Kidney (tissue), 14 donors: Measurements from ENCODE around the gene LRRFIP1. TPM values are rescaled to one million over a fixed set of nuclear protein-coding genes. Genes with fewer than 3 reads are reported as not detected.

Experiments used
- DNase-seq, 5 donors: peaks; one replicate each; pipeline ENCODE4 v3.0.0-alpha.2; 2013 to 2020
- FAIRE-seq: peaks from 2 replicates; lab custom pipeline; 2012; peaks lifted over from hg19 to GRCh38; lab: Jason Lieb, UNC
- H3K27ac ChIP-seq, 2 donors: one replicate each; pipeline ENCODE4 v1.7.0; 2013; ENCODE audit warnings: low read depth in 2 of 2, low read length in 2 of 2, inconsistent platforms in 1 of 2
- H3K27me3 ChIP-seq: one replicate; pipeline ENCODE4 v1.7.1; 2013; ENCODE audit warnings: low read length, inconsistent platforms; ENCODE audit not compliant: control insufficient read depth, insufficient read depth
- H3K36me3 ChIP-seq, 3 donors: one replicate each; pipeline versions ENCODE4 v1.7.0 to v1.7.1; 2013; ENCODE audit warnings: low read length in 3 of 3, control low read depth in 1 of 3, inconsistent platforms in 1 of 3; ENCODE audit not compliant: insufficient read depth in 3 of 3, control insufficient read depth in 2 of 3
- H3K4me1 ChIP-seq, 3 donors: one replicate each; pipeline versions ENCODE4 v1.7.0 to v1.7.1; 2013; ENCODE audit warnings: low read length in 3 of 3, inconsistent platforms in 1 of 3, low read depth in 1 of 3; ENCODE audit not compliant: control insufficient read depth in 2 of 3, insufficient read depth in 2 of 3
- H3K4me3 ChIP-seq, 3 donors: one replicate each; pipeline versions ENCODE4 v1.7.0 to v1.8.1; 2013; ENCODE audit warnings: low read length in 3 of 3, control low read depth in 1 of 3, inconsistent platforms in 1 of 3
- H3K9ac ChIP-seq, 3 donors: one replicate each; pipeline versions ENCODE4 v1.7.0 to v1.7.1; 2013; ENCODE audit warnings: low read length in 3 of 3, control low read depth in 1 of 3, inconsistent platforms in 1 of 3
- H3K9me3 ChIP-seq, 3 donors: one replicate each; pipeline versions ENCODE4 v1.7.0 to v1.7.1; 2013; ENCODE audit warnings: low read length in 3 of 3, control low read depth in 1 of 3, inconsistent platforms in 1 of 3; ENCODE audit not compliant: control insufficient read depth in 2 of 3, insufficient read depth in 1 of 3
- CTCF ChIP-seq: IDR thresholded peaks from 3 replicates; pipeline ENCODE4 v1.5.1; 2012; ENCODE audit warnings: mild to moderate bottlenecking, moderate library complexity, borderline replicate concordance; ENCODE audit not compliant: insufficient read depth; ENCODE audit errors: extremely low read depth
- intact Hi-C: fragments of 100-400 bp; cut with DNase I; formaldehyde crosslinking; loops from one replicate; pipeline ENCODE4 v1.11.1; 2022
- polyA plus RNA-seq: library from polyadenylated mRNA; stranded (reverse); fragments of 350-450 nt; fragmentation: Illumina TruSeq; extraction: RNeasy Lipid Tissue Mini Kit (QIAGEN cat#74804); gene quantifications from one replicate; pipeline ENCODE4 v1.2.3, GENCODE V29; 2014; ENCODE audit warnings: low read depth, low replicate concordance; ENCODE audit not compliant: insufficient read depth
- total RNA-seq: library from RNA; stranded (reverse); fragmentation: NEBNext Ultra II Directional; extraction: Animal tissue kit (Norgen Biotek cat#: 25700); gene quantifications from one replicate; pipeline ENCODE4 v1.2.1, GENCODE V29; 2021
- donor health status: control.
- donor health status: control.
- donor health status: control.
- donor health status: control.
- donor health status: control.
- donor health status: DM: yes; HTN: yes; CAD: no.
- donor health status: Normal renal cell carcinoma (clear cell type).

LRRFIP1 gene
- total and polyA plus RNA-seq, 2 donors from 2014 or later, result 39.1 to 204 TPM

- Histone ChIP-seq H3K36me3 (peaks cover 0 to 5% (median 0%) of the 10 kb centered on the region in 3 donors), H3K9me3 (no peaks in the 10 kb centered on the region), H3K27ac (peak overlapping the region; percentile 28 to 52), H3K27me3 (no peaks in the 10 kb centered on the region), H3K9ac (peak overlapping the region in 1 of 3 donors; percentile 20), H3K4me3 (no peak overlapping the region), H3K4me1 (peaks cover 2 to 29% (median 21%) of the 10 kb centered on the region in 3 donors)
- FAIRE-seq, result no peak
- intact Hi-C loops, result no loop called here
- TF ChIP-seq CTCF, result no peak
- DNase-seq, result no peak
Measured at GRCh38 chr2:237708065-237708398, 80.6 kb downstream of the LRRFIP1 start.

DNA sequence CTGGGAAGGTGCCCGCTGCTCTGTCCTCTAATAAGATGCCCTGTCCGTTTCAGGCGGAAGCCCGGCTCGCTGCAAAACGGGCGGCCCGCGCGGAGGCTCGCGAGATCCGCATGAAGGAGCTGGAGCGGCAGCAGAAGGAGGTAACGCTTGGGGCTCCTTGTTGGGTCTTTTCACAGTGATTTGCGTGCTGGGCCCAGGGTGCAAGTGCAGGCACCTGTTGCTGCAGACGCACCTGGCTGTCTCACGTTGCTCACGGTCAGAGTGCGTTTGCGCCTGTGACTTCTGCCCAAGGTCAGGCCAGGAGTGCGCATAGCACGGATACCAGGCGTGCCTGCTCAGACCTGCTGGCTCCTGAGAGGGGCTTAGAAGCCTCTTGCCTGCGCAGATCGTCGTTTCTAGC is 81.1 kb downstream of the LRRFIP1 start:
- Histone ChIP-seq H3K4me1 (peaks cover 0 to 24% (median 17%) of the 10 kb centered on the region in 3 donors), H3K27ac (peak overlapping the region; percentile 36 to 49), H3K9me3 (no peaks in the 10 kb centered on the region), H3K27me3 (no peaks in the 10 kb centered on the region), H3K9ac (no peak overlapping the region), H3K36me3 (peaks cover 0 to 5% (median 0%) of the 10 kb centered on the region in 3 donors), H3K4me3 (no peak overlapping the region)
- intact Hi-C loops, result no loop called here
- TF ChIP-seq CTCF, result no peak
- no peak for FAIRE-seq
- peak in 1 of 5 donors; percentile 42 for DNase-seq

GRCh38 chr2:237708961-237709360 is 81.6 kb downstream of the LRRFIP1 start:
- Histone ChIP-seq H3K4me1 (peaks cover 0 to 20% (median 14%) of the 10 kb centered on the region in 3 donors), H3K27me3 (no peaks in the 10 kb centered on the region), H3K9ac (no peak overlapping the region), H3K4me3 (no peak overlapping the region), H3K36me3 (peaks cover 0 to 5% (median 0%) of the 10 kb centered on the region in 3 donors), H3K27ac (peak overlapping the region; percentile 36 to 49), H3K9me3 (no peaks in the 10 kb centered on the region)
- DNase-seq (no peak), FAIRE-seq (no peak)
- TF ChIP-seq CTCF, result no peak
- intact Hi-C loops, result no loop called here
